ENCODE results near the gene CMTM6.
A peak's percentile ranks its signal among the peaks of the same experiment; 100 is the strongest.

Gene CMTM6

GRCh38 chr3:32483772-32484171 lies 18.9 kb downstream of the CMTM6 start:
- TF ChIP-seq EZH2phosphoT487 (IDR thresholded peaks at IDR 0.05; ENCODE audit: borderline replicate concordance, low read length) (no peak), CTCF (IDR thresholded peaks at IDR 0.05; ENCODE audit: low read depth, low read length, poor library complexity, severe bottlenecking) (no peak)
- no peaks in the 10 kb centered on the region for H3K27me3 ChIP-seq (ENCODE audit: control insufficient read depth, low read length)
- no peaks in the 10 kb centered on the region for H3K9me2 ChIP-seq (replicated peaks; ENCODE audit: control insufficient read depth, low read length)
- peak overlapping the region; percentile 61 for H3K4me2 ChIP-seq (ENCODE audit: low read length)
- peaks cover 66% of the 10 kb centered on the region for H3K36me3 ChIP-seq (ENCODE audit: control insufficient read depth, low read length)
- no peaks in the 10 kb centered on the region for H4K20me1 ChIP-seq (ENCODE audit: control insufficient read depth, insufficient read depth, low read depth, low read length)
- peak overlapping the region; percentile 54 for H3K27ac ChIP-seq (ENCODE audit: low read depth, low read length)
- 0 out of 2 replicates have a peak overlapping the region, but pooled peaks have one; percentile 52 for H3K4me3 ChIP-seq (ENCODE audit: low read length)
- H3K4me1 ChIP-seq (ENCODE audit: control insufficient read depth, low read length), result peaks cover 20% of the 10 kb centered on the region
- H3F3A ChIP-seq (ENCODE audit: control insufficient read depth, insufficient read depth), result peaks cover 20% of the 10 kb centered on the region
- no peaks in the 10 kb centered on the region for H3K79me2 ChIP-seq (ENCODE audit: control insufficient read depth, low read length)
- H3K9me3 ChIP-seq (ENCODE audit: control insufficient read depth, insufficient read depth, low read length), result no peaks in the 10 kb centered on the region

- Histone ChIP-seq H3K9me3 (ENCODE audit: control insufficient read depth, insufficient read depth, low read length) (no peaks in the 10 kb centered on the region), H3K79me2 (ENCODE audit: control insufficient read depth, low read length) (no peaks in the 10 kb centered on the region), H3K4me2 (ENCODE audit: low read length) (no peak overlapping the region), H3K36me3 (ENCODE audit: control insufficient read depth, low read length) (peaks cover 67% of the 10 kb centered on the region), H4K20me1 (ENCODE audit: control insufficient read depth, insufficient read depth, low read depth, low read length) (no peaks in the 10 kb centered on the region), H3K27me3 (ENCODE audit: control insufficient read depth, low read length) (no peaks in the 10 kb centered on the region), H3K4me3 (ENCODE audit: low read length) (no peak overlapping the region), H3F3A (ENCODE audit: control insufficient read depth, insufficient read depth) (peaks cover 19% of the 10 kb centered on the region), H3K27ac (ENCODE audit: low read depth, low read length) (no peak overlapping the region), H3K9me2 (replicated peaks; ENCODE audit: control insufficient read depth, low read length) (no peaks in the 10 kb centered on the region), H3K4me1 (ENCODE audit: control insufficient read depth, low read length) (peaks cover 27% of the 10 kb centered on the region)
- no peak for TF ChIP-seq CTCF (IDR thresholded peaks at IDR 0.05; ENCODE audit: low read depth, low read length, poor library complexity, severe bottlenecking)
- TF ChIP-seq EZH2phosphoT487 (IDR thresholded peaks at IDR 0.05; ENCODE audit: borderline replicate concordance, low read length), result no peak
Measured at GRCh38 chr3:32482693-32483092, 20.0 kb downstream of the CMTM6 start.

- H4K20me1 ChIP-seq (ENCODE audit: control insufficient read depth, insufficient read depth, low read depth, low read length), result no peaks in the 10 kb centered on the region
- no peak overlapping the region for H3K4me3 ChIP-seq (ENCODE audit: low read length)
- TF ChIP-seq EZH2phosphoT487 (IDR thresholded peaks at IDR 0.05; ENCODE audit: borderline replicate concordance, low read length) (no peak), CTCF (IDR thresholded peaks at IDR 0.05; ENCODE audit: low read depth, low read length, poor library complexity, severe bottlenecking) (no peak)
- H3K9me3 ChIP-seq (ENCODE audit: control insufficient read depth, insufficient read depth, low read length), result no peaks in the 10 kb centered on the region
- H3K36me3 ChIP-seq (ENCODE audit: control insufficient read depth, low read length), result peaks cover 64% of the 10 kb centered on the region
- peaks cover 33% of the 10 kb centered on the region for H3K4me1 ChIP-seq (ENCODE audit: control insufficient read depth, low read length)
- no peaks in the 10 kb centered on the region for H3K9me2 ChIP-seq (replicated peaks; ENCODE audit: control insufficient read depth, low read length)
- H3F3A ChIP-seq (ENCODE audit: control insufficient read depth, insufficient read depth), result peaks cover 17% of the 10 kb centered on the region
- H3K27ac ChIP-seq (ENCODE audit: low read depth, low read length), result no peak overlapping the region
- H3K27me3 ChIP-seq (ENCODE audit: control insufficient read depth, low read length), result no peaks in the 10 kb centered on the region
- H3K4me2 ChIP-seq (ENCODE audit: low read length), result no peak overlapping the region
- H3K79me2 ChIP-seq (ENCODE audit: control insufficient read depth, low read length), result no peaks in the 10 kb centered on the region
Measured at GRCh38 chr3:32481791-32482631, 20.6 kb downstream of the CMTM6 start.

Measured in DOHH2 (cell line).